HG03520 (cell line): ENCODE data around the gene BMPER.
"Not testable (repeated sequence)": the region's sequence is repeated elsewhere in the genome, so short reads cannot be mapped to it uniquely, and the experiment has no call there.

Experiments
- ATAC-seq: cut with Tn5 transposase; IDR thresholded peaks from one replicate; pipeline ENCODE4 v1.9.1; 2021; ENCODE audit warnings: mild to moderate bottlenecking, moderate library complexity; ENCODE audit not compliant: unreplicated experiment

Gene BMPER

GRCh38 chr7:34163956-34164355 lies 258.6 kb downstream of the BMPER start:
- ATAC-seq = no peak

- ATAC-seq = no peak
These were observed 260.1 kb downstream of the BMPER start for GRCh38 chr7:34165466-34165865.

GRCh38 chr7:34165927-34166550 lies 260.7 kb downstream of the BMPER start:
- no peak for ATAC-seq

GRCh38 chr7:34168013-34168412 lies 262.7 kb downstream of the BMPER start:
- no peak for ATAC-seq

GRCh38 chr7:34174688-34175616 lies 269.6 kb downstream of the BMPER start:
- not testable (repeated sequence) for ATAC-seq

- no peak for ATAC-seq
These were observed 270.5 kb downstream of the BMPER start for GRCh38 chr7:34175837-34176236.

GRCh38 chr7:34177476-34177875 lies 272.1 kb downstream of the BMPER start:
- ATAC-seq = no peak

GRCh38 chr7:34181271-34181958 lies 276.1 kb downstream of the BMPER start:
- no peak for ATAC-seq

GRCh38 chr7:34184466-34184865 lies 279.1 kb downstream of the BMPER start:
- ATAC-seq = no peak

GRCh38 chr7:34187798-34188307 lies 282.5 kb downstream of the BMPER start:
- no peak for ATAC-seq

GRCh38 chr7:34189031-34189430 lies 283.7 kb downstream of the BMPER start:
- no peak for ATAC-seq

GRCh38 chr7:34190299-34190698 lies 285.0 kb downstream of the BMPER start:
- no peak for ATAC-seq

GRCh38 chr7:34191162-34191561 lies 285.8 kb downstream of the BMPER start:
- ATAC-seq = no peak

GRCh38 chr7:34191771-34192479 lies 286.6 kb downstream of the BMPER start:
- ATAC-seq = no peak

GRCh38 chr7:34192906-34193305 lies 287.6 kb downstream of the BMPER start:
- no peak for ATAC-seq

GRCh38 chr7:34198231-34198641 lies 292.9 kb downstream of the BMPER start:
- no peak for ATAC-seq
